Left lung (tissue), 10 donors: ENCODE measurements around the gene RPL15. TPM values are rescaled to one million over a fixed set of nuclear protein-coding genes. Genes with fewer than 3 reads are reported as not detected.

Source experiments
- ATAC-seq: fragments of 200-7000 bp; cut with Tn5 transposase; one replicate; pipeline ENCODE4 v1.9.1; 2020; ENCODE audit warnings: moderate library complexity
- DNase-seq, 4 donors: peaks; one replicate each; pipeline ENCODE4 v3.0.0-alpha.2; 2013 to 2020
- H3K27ac ChIP-seq, 2 donors: fragments of 200-600 bp; sonication (generic) in 1 of 2; one replicate each; pipeline versions ENCODE4 v1.5.0 to v1.8.0; 2020 to 2021
- H3K27me3 ChIP-seq, 2 donors: fragments of 200-600 bp; sonication (generic) in 1 of 2; one replicate each; pipeline versions ENCODE4 v1.5.0 to v1.8.0; 2020 to 2021
- H3K36me3 ChIP-seq, 2 donors: fragments of 200-600 bp; sonication (generic) in 1 of 2; one replicate each; pipeline versions ENCODE4 v1.5.0 to v1.8.0; 2020 to 2021
- H3K4me1 ChIP-seq, 2 donors: fragments of 200-600 bp; one replicate each; pipeline ENCODE4 v1.8.0; 2021
- H3K4me3 ChIP-seq, 2 donors: fragments of 200-600 bp; sonication (generic) in 1 of 2; one replicate each; pipeline versions ENCODE4 v1.5.0 to v1.8.0; 2020 to 2021; ENCODE audit warnings: mild to moderate bottlenecking in 1 of 2
- H3K9me3 ChIP-seq, 2 donors: fragments of 200-600 bp; sonication (generic) in 1 of 2; one replicate each; pipeline versions ENCODE4 v1.5.0 to v1.8.0; 2020 to 2021
- intact Hi-C, 2 donors: fragments of 100-400 bp; cut with DNase I; formaldehyde crosslinking; loops; one replicate each; pipeline versions ENCODE4 v1.11.2 to v1.14.2; 2022
- polyA plus RNA-seq, 6 donors: library from polyadenylated mRNA; unstranded; fragments of 120-200 nt; gene quantifications; one replicate each; pipeline ENCODE4 v1.2.1, GENCODE V29; 2013; ENCODE audit not compliant: insufficient read length in 6 of 6
- total RNA-seq, 2 donors: library from RNA; stranded (reverse); fragmentation: NEBNext Ultra II Directional; extraction: Animal tissue kit (Norgen Biotek cat#: 25700); gene quantifications; one replicate each; pipeline ENCODE4 v1.2.1, GENCODE V29; 2021
- TF ChIP-seq, protein P1 (sequence below), 2 donors: fragments of 200-600 bp; sonication (generic) in 1 of 2; IDR thresholded peaks; one replicate each; pipeline versions ENCODE4 v1.5.0 to v1.8.0; 2021; ENCODE audit warnings: antibody characterized with exemption in 2 of 2
- donor health status: DM: no; HTN: yes; CAD: no.
- donor health status: DM: no; HTN: no; CAD: no.

RPL15 gene
- total and polyA plus RNA-seq, 8 donors = 1,425 to 3,061 (median 2,779) TPM

DNA sequence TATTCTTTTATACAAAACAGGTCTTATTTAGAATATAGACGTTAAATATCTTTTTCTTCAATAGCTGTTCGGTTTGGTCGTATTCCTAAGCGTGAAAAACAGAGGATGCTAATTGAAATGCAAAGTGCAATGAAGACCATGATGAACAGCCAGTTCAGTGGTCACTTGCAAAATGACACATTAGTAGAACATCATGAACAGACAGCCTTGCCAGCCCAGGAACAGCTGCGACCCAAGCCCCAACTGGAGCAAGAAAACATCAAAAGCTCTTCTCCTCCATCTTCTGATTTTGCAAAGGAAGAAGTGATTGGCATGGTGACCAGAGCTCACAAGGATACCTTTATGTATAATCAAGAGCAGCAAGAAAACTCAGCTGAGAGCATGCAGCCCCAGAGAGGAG, 45.0 kb downstream of the RPL15 start:
- DNase-seq (no peak), ATAC-seq (no peak)
- peaks cover 4 to 16% of the 10 kb centered on the region in 2 donors for H3K36me3 ChIP-seq
- H3K9me3 ChIP-seq = no peaks in the 10 kb centered on the region
- H3K27me3 ChIP-seq = no peaks in the 10 kb centered on the region
- H3K4me1 ChIP-seq = no peaks in the 10 kb centered on the region
- H3K27ac ChIP-seq = no peak overlapping the region
- TF ChIP-seq, protein P1, sequence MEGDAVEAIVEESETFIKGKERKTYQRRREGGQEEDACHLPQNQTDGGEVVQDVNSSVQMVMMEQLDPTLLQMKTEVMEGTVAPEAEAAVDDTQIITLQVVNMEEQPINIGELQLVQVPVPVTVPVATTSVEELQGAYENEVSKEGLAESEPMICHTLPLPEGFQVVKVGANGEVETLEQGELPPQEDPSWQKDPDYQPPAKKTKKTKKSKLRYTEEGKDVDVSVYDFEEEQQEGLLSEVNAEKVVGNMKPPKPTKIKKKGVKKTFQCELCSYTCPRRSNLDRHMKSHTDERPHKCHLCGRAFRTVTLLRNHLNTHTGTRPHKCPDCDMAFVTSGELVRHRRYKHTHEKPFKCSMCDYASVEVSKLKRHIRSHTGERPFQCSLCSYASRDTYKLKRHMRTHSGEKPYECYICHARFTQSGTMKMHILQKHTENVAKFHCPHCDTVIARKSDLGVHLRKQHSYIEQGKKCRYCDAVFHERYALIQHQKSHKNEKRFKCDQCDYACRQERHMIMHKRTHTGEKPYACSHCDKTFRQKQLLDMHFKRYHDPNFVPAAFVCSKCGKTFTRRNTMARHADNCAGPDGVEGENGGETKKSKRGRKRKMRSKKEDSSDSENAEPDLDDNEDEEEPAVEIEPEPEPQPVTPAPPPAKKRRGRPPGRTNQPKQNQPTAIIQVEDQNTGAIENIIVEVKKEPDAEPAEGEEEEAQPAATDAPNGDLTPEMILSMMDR (IDR thresholded peaks at IDR 0.05) = no peak
- intact Hi-C loops = no loop called here
- no peak overlapping the region for H3K4me3 ChIP-seq

DNA sequence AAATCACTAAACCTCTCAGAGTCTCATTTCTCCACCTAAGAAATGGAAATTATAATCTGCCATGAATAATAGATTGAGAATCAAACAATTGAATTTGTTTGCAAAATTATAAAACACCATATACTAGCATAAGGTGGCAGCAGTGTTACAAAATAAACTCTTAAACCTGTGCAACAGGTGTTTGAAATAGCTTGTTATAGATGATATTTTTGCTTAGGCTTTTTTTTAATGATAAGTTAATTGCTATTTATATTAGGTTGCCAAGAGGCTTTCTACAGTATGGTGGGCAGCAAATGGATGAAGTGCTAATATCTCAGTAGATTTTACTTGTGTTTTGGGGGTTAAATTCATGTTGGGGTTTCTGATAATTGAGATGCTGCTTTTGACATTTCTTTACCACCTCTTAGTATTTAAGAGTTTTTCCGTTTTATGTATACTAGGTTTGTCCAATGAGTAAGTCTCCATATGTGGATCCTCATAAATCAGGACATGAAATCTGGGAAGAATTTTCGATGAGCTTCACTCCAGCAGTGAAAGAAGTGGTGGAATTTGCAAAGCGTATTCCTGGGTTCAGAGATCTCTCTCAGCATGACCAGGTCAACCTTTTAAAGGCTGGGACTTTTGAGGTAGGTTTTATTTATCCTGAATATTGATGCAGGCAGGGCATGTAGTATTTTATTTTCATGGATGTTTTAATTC, 47.8 kb downstream of the RPL15 start:
- Histone ChIP-seq H3K4me1 (no peaks in the 10 kb centered on the region), H3K27me3 (no peaks in the 10 kb centered on the region), H3K4me3 (no peak overlapping the region), H3K9me3 (no peaks in the 10 kb centered on the region), H3K27ac (no peak overlapping the region), H3K36me3 (peaks cover 2 to 16% of the 10 kb centered on the region in 2 donors)
- intact Hi-C loops = no loop called here
- no peak for ATAC-seq
- TF ChIP-seq, protein P1 (IDR thresholded peaks at IDR 0.05) = no peak
- DNase-seq = no peak

DNA sequence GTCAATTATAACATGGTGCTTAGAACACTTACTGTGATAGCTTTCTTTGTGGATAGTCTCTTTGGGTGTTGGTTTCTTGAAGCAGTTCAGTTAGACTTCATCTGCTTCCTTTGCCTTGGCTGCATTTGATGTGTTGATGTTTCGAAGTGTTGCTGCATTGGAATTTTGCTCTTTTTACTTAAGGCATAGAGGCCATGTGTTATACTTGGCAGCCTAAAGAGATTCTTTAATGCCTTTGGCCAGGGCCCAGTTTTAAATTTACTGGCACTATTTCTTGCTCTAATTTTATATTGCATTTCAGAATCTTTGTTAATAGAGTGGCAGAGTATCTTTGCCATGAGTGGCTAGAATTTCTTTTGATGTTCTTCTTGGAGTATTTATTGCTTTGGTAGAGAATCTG, 49.4 kb downstream of the RPL15 start:
- H3K27ac ChIP-seq = no peak overlapping the region
- H3K27me3 ChIP-seq = no peaks in the 10 kb centered on the region
- intact Hi-C loops = no loop called here
- no peaks in the 10 kb centered on the region for H3K9me3 ChIP-seq
- TF ChIP-seq, protein P1 (IDR thresholded peaks at IDR 0.05) = no peak
- DNase-seq = peak in 2 of 4 donors; percentile 88 to 90
- H3K4me1 ChIP-seq = no peaks in the 10 kb centered on the region
- no peak overlapping the region for H3K4me3 ChIP-seq
- ATAC-seq = no peak
- H3K36me3 ChIP-seq = peaks cover 0 to 15% of the 10 kb centered on the region in 2 donors

DNA sequence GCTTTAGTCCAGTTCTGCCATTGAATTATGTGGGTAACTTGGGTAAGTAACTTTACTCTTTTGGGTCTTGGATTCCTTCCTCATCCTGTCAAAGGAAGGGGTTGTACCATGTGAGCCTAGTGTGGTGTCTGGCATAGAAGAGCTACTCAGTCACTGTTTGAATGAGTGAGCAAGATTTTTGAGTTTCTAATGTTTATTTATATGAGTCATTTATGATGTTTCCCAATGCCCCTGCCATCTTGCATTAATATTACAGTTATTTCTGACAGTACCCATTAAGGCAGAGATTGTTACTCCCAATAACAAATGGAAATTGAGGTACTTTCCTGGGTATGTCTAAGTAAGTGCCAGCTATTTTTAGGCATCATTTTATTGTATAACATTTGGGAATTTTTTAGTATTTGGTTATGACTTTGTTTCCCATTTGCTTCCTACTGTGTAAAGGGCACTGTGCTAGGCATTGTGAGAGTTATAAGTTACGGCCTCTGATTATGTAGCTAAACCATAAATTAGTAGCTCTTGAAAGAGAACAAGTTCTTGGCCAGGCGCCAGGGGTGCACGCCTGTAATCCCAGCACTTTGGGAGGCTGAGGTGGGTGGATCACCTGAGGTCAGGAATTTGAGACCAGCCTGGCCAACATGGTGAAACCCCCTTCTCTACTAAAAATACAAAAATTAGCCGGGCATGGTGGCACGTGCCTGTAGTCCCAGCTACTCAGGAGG, 51.7 kb downstream of the RPL15 start:
- Histone ChIP-seq H3K4me1 (no peaks in the 10 kb centered on the region), H3K27me3 (no peaks in the 10 kb centered on the region), H3K27ac (no peak overlapping the region), H3K4me3 (no peak overlapping the region), H3K9me3 (no peaks in the 10 kb centered on the region), H3K36me3 (peaks cover 0 to 6% of the 10 kb centered on the region in 2 donors)
- intact Hi-C loops = no loop called here
- TF ChIP-seq, protein P1 (IDR thresholded peaks at IDR 0.05) = no peak
- DNase-seq (no peak), ATAC-seq (no peak)

DNA sequence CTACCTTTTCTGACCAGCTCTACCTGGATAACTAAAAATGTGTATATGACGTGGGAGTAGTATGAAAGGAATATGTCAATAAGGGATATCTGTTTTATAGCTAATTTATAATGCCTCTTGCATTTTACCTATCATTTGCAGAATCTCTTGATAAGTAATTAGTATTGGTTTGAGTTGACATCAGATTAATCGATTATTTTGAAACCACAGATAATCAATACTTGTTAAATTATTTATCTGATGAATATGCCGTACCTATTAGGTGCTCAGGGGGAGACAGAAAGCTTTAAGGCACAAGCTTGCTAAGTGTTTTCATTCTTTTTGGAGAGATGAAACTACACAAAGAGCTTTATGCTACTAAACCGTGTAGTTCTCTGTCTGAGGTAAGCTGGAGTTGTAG, 52.5 kb downstream of the RPL15 start:
- H3K36me3 ChIP-seq = peaks cover 0 to 6% of the 10 kb centered on the region in 2 donors
- no peak for ATAC-seq
- H3K27ac ChIP-seq = no peak overlapping the region
- intact Hi-C loops = no loop called here
- H3K4me1 ChIP-seq = no peaks in the 10 kb centered on the region
- H3K27me3 ChIP-seq = no peaks in the 10 kb centered on the region
- H3K9me3 ChIP-seq = no peaks in the 10 kb centered on the region
- TF ChIP-seq, protein P1 (IDR thresholded peaks at IDR 0.05) = no peak
- no peak overlapping the region for H3K4me3 ChIP-seq
- no peak for DNase-seq
